Liver (tissue), 9 donors: ENCODE results near the gene NDUFB11. TPM values are rescaled to one million over a fixed set of nuclear protein-coding genes. Genes with fewer than 3 reads are reported as not detected.

ENCODE experiments used
- DNase-seq: peaks from one replicate; pipeline ENCODE4 v3.0.0-alpha.2; 2017; ENCODE audit warnings: low spot score
- H3K27ac ChIP-seq, 2 donors: one replicate each; pipeline ENCODE4 v1.7.0; 2013; ENCODE audit warnings: inconsistent platforms in 2 of 2, low read length in 2 of 2, control low read depth in 1 of 2, low read depth in 1 of 2, mild to moderate bottlenecking in 1 of 2
- H3K27me3 ChIP-seq, 4 donors: one replicate each; pipeline versions ENCODE4 v1.6.1 to v1.7.0; 2013; ENCODE audit warnings: low read length in 3 of 4, inconsistent platforms in 1 of 4, mild to moderate bottlenecking in 1 of 4, moderate library complexity in 1 of 4; ENCODE audit not compliant: control insufficient read depth in 4 of 4, insufficient read depth in 4 of 4
- H3K36me3 ChIP-seq, 4 donors: one replicate each; pipeline versions ENCODE4 v1.6.1 to v1.7.0; 2013; ENCODE audit warnings: low read length in 3 of 4, mild to moderate bottlenecking in 3 of 4, low read depth in 1 of 4, moderate library complexity in 1 of 4; ENCODE audit not compliant: control insufficient read depth in 4 of 4, insufficient read depth in 3 of 4
- H3K4me1 ChIP-seq, 4 donors: one replicate each; pipeline versions ENCODE4 v1.6.1 to v1.7.0; 2013; ENCODE audit warnings: low read length in 3 of 4, mild to moderate bottlenecking in 3 of 4, moderate library complexity in 1 of 4; ENCODE audit not compliant: control insufficient read depth in 4 of 4, insufficient read depth in 4 of 4
- H3K4me3 ChIP-seq, 3 donors: one replicate each; pipeline versions ENCODE4 v1.6.1 to v1.7.0; 2013; ENCODE audit warnings: low read length in 3 of 3, control low read depth in 1 of 3, low read depth in 1 of 3, mild to moderate bottlenecking in 1 of 3
- H3K9ac ChIP-seq, 2 donors: one replicate each; pipeline ENCODE4 v1.7.0; 2013; ENCODE audit warnings: low read length in 2 of 2, mild to moderate bottlenecking in 2 of 2, moderate library complexity in 2 of 2, control low read depth in 1 of 2, low read depth in 1 of 2
- H3K9me3 ChIP-seq, 4 donors: one replicate each; pipeline versions ENCODE4 v1.6.1 to v1.7.0; 2013; ENCODE audit warnings: low read length in 3 of 4; ENCODE audit not compliant: control insufficient read depth in 4 of 4
- EGR1 ChIP-seq, 2 donors: IDR thresholded peaks; 2 replicates each; pipeline ENCODE4 v1.6.1; 2016 to 2018; ENCODE audit warnings: antibody characterized with exemption in 2 of 2, low read depth in 2 of 2
- FOXA1 ChIP-seq: IDR thresholded peaks from 2 replicates; pipeline ENCODE4 v1.6.1; 2016; ENCODE audit warnings: antibody characterized with exemption
- FOXA2 ChIP-seq: IDR thresholded peaks from 2 replicates; pipeline ENCODE4 v1.6.1; 2016; ENCODE audit warnings: antibody characterized with exemption
- GABPA ChIP-seq, 2 donors: IDR thresholded peaks in 1 of 2; conservative IDR thresholded peaks in 1 of 2; 2 replicates each; pipeline ENCODE4 v1.6.1; 2016; ENCODE audit warnings: antibody characterized with exemption in 2 of 2, mild to moderate bottlenecking in 1 of 2, moderate library complexity in 1 of 2
- HNF4A ChIP-seq, 2 donors: conservative IDR thresholded peaks; 2 replicates each; pipeline ENCODE4 v1.6.1; 2016; ENCODE audit warnings: antibody characterized with exemption in 2 of 2, mild to moderate bottlenecking in 2 of 2
- HNF4G ChIP-seq: IDR thresholded peaks from 2 replicates; pipeline ENCODE4 v1.6.1; 2016; ENCODE audit warnings: antibody characterized with exemption
- JUND ChIP-seq, 2 donors: IDR thresholded peaks; 2 replicates each; pipeline ENCODE4 v1.6.1; 2016; ENCODE audit warnings: antibody characterized with exemption in 2 of 2
- NR2F2 ChIP-seq: IDR thresholded peaks from 2 replicates; pipeline ENCODE4 v1.6.1; 2016; ENCODE audit warnings: antibody characterized with exemption
- RXRA ChIP-seq, 2 donors: IDR thresholded peaks; 2 replicates each; pipeline ENCODE4 v1.6.1; 2017 to 2018; ENCODE audit warnings: antibody characterized with exemption in 2 of 2, mild to moderate bottlenecking in 1 of 2
- SP1 ChIP-seq: IDR thresholded peaks from 2 replicates; pipeline ENCODE4 v1.6.1; 2018; ENCODE audit warnings: antibody characterized with exemption, mild to moderate bottlenecking
- TAF1 ChIP-seq: conservative IDR thresholded peaks from 2 replicates; pipeline ENCODE4 v1.6.1; 2016; ENCODE audit warnings: antibody characterized with exemption, mild to moderate bottlenecking
- YY1 ChIP-seq: IDR thresholded peaks from 2 replicates; pipeline ENCODE4 v1.6.1; 2016; ENCODE audit warnings: antibody characterized with exemption, mild to moderate bottlenecking
- WGBS: extraction: QIAGEN DNeasy Blood & Tissue Kit; methylation state at CpG from one replicate; pipeline ENCODE4 v1.1.7; 2013; 5-methylcytosine and 5-hydroxymethylcytosine counted together
- polyA plus RNA-seq, 2 donors: library from polyadenylated mRNA; stranded (reverse) in 1 of 2; unstranded in 1 of 2; fragments of 200-250 nt in 1 of 2; fragments of >200 nt in 1 of 2; fragmentation: Nextera tagmentation in 1 of 2; extraction: Ambion mirVana in 1 of 2; gene quantifications; one replicate each; pipeline versions ENCODE4 v1.2.1 to v1.2.3, GENCODE V29; 2013 to 2015
- total RNA-seq, 2 donors: library from RNA; depleted of rRNA; stranded (reverse); fragments of >200 nt; gene quantifications; one replicate each; pipeline ENCODE4 v1.2.3, GENCODE V29; 2014
- TF ChIP-seq, protein P1 (sequence below): fragments of 150-350 bp; IDR thresholded peaks from 2 replicates; pipeline ENCODE4 v1.5.1; 2017; ENCODE audit warnings: improper control_type of control experiment, low read depth, low read length; ENCODE audit not compliant: missing input control
- TF ChIP-seq, protein P2 (sequence below): IDR thresholded peaks from 2 replicates; pipeline ENCODE4 v1.6.1; 2016; ENCODE audit warnings: antibody characterized with exemption
- TF ChIP-seq, protein P3 (sequence below): IDR thresholded peaks from 2 replicates; pipeline ENCODE4 v1.6.1; 2016; ENCODE audit warnings: antibody characterized with exemption
- TF ChIP-seq, protein P4 (sequence below): IDR thresholded peaks from 2 replicates; pipeline ENCODE4 v1.6.1; 2016; ENCODE audit warnings: antibody characterized with exemption, mild to moderate bottlenecking
- donor health status: healthy.
- donor health status: healthy.
- donor health status: healthy.
- donor health status: healthy.
- donor health status: healthy.

Gene NDUFB11
- total and polyA plus RNA-seq, 4 donors, result 23.6 to 127 (median 66.5) TPM

DNA sequence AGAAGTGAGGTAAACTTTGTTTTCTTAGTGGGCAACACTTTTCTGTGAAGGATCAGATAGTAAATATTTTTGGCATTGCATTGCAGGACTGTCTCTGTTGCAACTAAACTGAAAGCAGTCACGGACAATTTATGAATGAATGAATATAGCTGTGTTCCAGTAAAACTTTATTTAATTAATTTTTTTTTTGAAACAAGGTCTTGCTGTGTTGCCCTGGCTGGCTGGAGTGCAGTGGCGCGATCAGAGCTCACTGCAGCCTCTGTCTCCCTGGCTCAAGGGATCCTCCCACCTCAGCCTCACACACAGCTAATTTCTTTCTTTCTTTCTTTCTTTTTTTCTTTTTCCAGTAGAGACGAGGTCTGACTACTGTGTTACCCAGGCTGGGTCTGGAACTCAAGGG, 16.3 kb upstream of the NDUFB11 start:
- no peak overlapping the region for H3K4me3 ChIP-seq
- H3K27me3 ChIP-seq, result no peaks in the 10 kb centered on the region
- H3K9ac ChIP-seq, result no peak overlapping the region
- no peak for DNase-seq
- H3K4me1 ChIP-seq, result peaks cover 2 to 11% (median 7%) of the 10 kb centered on the region in 4 donors
- H3K27ac ChIP-seq, result no peak overlapping the region
- TF ChIP-seq RXRA (IDR thresholded peaks at IDR 0.05), result no peak
- no peak for TF ChIP-seq TAF1
- TF ChIP-seq, protein P1, sequence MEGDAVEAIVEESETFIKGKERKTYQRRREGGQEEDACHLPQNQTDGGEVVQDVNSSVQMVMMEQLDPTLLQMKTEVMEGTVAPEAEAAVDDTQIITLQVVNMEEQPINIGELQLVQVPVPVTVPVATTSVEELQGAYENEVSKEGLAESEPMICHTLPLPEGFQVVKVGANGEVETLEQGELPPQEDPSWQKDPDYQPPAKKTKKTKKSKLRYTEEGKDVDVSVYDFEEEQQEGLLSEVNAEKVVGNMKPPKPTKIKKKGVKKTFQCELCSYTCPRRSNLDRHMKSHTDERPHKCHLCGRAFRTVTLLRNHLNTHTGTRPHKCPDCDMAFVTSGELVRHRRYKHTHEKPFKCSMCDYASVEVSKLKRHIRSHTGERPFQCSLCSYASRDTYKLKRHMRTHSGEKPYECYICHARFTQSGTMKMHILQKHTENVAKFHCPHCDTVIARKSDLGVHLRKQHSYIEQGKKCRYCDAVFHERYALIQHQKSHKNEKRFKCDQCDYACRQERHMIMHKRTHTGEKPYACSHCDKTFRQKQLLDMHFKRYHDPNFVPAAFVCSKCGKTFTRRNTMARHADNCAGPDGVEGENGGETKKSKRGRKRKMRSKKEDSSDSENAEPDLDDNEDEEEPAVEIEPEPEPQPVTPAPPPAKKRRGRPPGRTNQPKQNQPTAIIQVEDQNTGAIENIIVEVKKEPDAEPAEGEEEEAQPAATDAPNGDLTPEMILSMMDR, result no peak
- TF ChIP-seq EGR1 (IDR thresholded peaks at IDR 0.05; ENCODE audit: low read depth in 2 of 2), result no peak
- TF ChIP-seq, protein P2, sequence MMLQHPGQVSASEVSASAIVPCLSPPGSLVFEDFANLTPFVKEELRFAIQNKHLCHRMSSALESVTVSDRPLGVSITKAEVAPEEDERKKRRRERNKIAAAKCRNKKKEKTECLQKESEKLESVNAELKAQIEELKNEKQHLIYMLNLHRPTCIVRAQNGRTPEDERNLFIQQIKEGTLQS, result no peak
- TF ChIP-seq HNF4G, result no peak
- TF ChIP-seq FOXA1, result no peak
- no peak for TF ChIP-seq FOXA2
- TF ChIP-seq, protein P3, sequence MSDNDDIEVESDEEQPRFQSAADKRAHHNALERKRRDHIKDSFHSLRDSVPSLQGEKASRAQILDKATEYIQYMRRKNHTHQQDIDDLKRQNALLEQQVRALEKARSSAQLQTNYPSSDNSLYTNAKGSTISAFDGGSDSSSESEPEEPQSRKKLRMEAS, result no peak
- no peak for TF ChIP-seq GABPA (IDR thresholded peaks at IDR 0.05 in 1 of 2, conservative IDR thresholded peaks at IDR 0.05 in 1 of 2)
- TF ChIP-seq NR2F2, result no peak
- peaks cover 0 to 13% (median 2%) of the 10 kb centered on the region in 4 donors for H3K36me3 ChIP-seq
- H3K9me3 ChIP-seq, result no peaks in the 10 kb centered on the region
- WGBS, result 79% methylated on average over 4 of the region's 4 CpGs

DNA sequence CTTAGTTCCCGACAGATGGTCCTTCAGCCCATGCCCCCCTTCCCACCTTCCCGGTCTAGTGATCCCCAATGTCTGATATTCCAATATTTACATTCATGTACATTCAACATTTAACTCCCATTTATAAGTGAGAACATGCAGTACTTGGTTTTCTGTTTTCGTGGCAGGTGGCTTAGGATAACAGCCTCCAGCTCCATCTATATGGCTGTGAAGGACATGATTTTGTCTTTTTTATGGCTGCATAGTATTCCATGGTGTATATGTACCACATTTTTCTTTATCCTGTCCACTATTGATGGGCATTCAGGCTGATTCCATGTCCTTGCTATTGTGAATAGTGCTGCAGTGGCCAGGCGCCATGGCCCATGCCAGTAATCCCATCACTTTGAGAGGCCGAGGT, 14.3 kb upstream of the NDUFB11 start:
- Histone ChIP-seq H3K36me3 (peaks cover 0 to 13% (median 3%) of the 10 kb centered on the region in 4 donors), H3K9ac (no peak overlapping the region), H3K27ac (no peak overlapping the region), H3K4me3 (no peak overlapping the region), H3K4me1 (peaks cover 0 to 6% (median 2%) of the 10 kb centered on the region in 4 donors), H3K9me3 (no peaks in the 10 kb centered on the region), H3K27me3 (no peaks in the 10 kb centered on the region)
- TF ChIP-seq, protein P3, result no peak
- TF ChIP-seq GABPA (IDR thresholded peaks at IDR 0.05 in 1 of 2, conservative IDR thresholded peaks at IDR 0.05 in 1 of 2) (no peak), TAF1 (no peak), YY1 (no peak), SP1 (no peak), EGR1 (IDR thresholded peaks at IDR 0.05; ENCODE audit: low read depth in 2 of 2) (no peak), RXRA (IDR thresholded peaks at IDR 0.05) (no peak), FOXA2 (no peak), JUND (IDR thresholded peaks at IDR 0.05) (no peak), HNF4A (conservative IDR thresholded peaks at IDR 0.05) (no peak), HNF4G (no peak)
- TF ChIP-seq, protein P4, sequence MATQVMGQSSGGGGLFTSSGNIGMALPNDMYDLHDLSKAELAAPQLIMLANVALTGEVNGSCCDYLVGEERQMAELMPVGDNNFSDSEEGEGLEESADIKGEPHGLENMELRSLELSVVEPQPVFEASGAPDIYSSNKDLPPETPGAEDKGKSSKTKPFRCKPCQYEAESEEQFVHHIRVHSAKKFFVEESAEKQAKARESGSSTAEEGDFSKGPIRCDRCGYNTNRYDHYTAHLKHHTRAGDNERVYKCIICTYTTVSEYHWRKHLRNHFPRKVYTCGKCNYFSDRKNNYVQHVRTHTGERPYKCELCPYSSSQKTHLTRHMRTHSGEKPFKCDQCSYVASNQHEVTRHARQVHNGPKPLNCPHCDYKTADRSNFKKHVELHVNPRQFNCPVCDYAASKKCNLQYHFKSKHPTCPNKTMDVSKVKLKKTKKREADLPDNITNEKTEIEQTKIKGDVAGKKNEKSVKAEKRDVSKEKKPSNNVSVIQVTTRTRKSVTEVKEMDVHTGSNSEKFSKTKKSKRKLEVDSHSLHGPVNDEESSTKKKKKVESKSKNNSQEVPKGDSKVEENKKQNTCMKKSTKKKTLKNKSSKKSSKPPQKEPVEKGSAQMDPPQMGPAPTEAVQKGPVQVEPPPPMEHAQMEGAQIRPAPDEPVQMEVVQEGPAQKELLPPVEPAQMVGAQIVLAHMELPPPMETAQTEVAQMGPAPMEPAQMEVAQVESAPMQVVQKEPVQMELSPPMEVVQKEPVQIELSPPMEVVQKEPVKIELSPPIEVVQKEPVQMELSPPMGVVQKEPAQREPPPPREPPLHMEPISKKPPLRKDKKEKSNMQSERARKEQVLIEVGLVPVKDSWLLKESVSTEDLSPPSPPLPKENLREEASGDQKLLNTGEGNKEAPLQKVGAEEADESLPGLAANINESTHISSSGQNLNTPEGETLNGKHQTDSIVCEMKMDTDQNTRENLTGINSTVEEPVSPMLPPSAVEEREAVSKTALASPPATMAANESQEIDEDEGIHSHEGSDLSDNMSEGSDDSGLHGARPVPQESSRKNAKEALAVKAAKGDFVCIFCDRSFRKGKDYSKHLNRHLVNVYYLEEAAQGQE, result no peak
- TF ChIP-seq, protein P1, result no peak
- TF ChIP-seq, protein P2, result no peak
- whole genome bisulfite sequencing, result 97% methylated on average over 5 of the region's 5 CpGs
- DNase-seq, result no peak
